SK-N-SH treated with all-trans-retinoic acid at 6 μM for 48 hours (cell line): ENCODE measurements around the gene CD200.

Experiments
- BACH2 ChIP-seq: fragments of 250-450 bp; sonication (Bioruptor Pico); IDR thresholded peaks from 2 replicates; pipeline ENCODE4 v1.9.0; 2021; ENCODE audit warnings: mild to moderate bottlenecking, borderline replicate concordance
- PATZ1 ChIP-seq: fragments of 250-450 bp; sonication (Bioruptor Pico); IDR thresholded peaks from 2 replicates; pipeline ENCODE4 v1.8.0; 2020; ENCODE audit warnings: mild to moderate bottlenecking, moderate library complexity, borderline replicate concordance
- POU6F1 ChIP-seq: fragments of 250-450 bp; sonication (Bioruptor Pico); IDR thresholded peaks from 2 replicates; pipeline ENCODE4 v1.8.0; 2021; ENCODE audit warnings: low read depth, mild to moderate bottlenecking, moderate library complexity, borderline replicate concordance
- SNAI2 ChIP-seq: fragments of 250-450 bp; sonication (Bioruptor Pico); IDR thresholded peaks from 2 replicates; pipeline ENCODE4 v1.5.0; 2020; ENCODE audit warnings: mild to moderate bottlenecking, moderate library complexity
- ZFP30 ChIP-seq: fragments of 450-650 bp; formaldehyde crosslinking; IDR thresholded peaks from 2 replicates; pipeline ENCODE4 v1.5.0; 2022; ENCODE audit warnings: mild to moderate bottlenecking, moderate library complexity

GRCh38 chr3:112382543-112383160 is 49.7 kb downstream of the CD200 start:
- TF ChIP-seq POU6F1 (CRISPR knock-in tag) (no peak), PATZ1 (no peak), BACH2 (CRISPR knock-in tag) (no peak), ZFP30 (CRISPR knock-in tag) (no peak), SNAI2 (no peak)
